ENCODE results near the gene CFAP46.

DNA sequence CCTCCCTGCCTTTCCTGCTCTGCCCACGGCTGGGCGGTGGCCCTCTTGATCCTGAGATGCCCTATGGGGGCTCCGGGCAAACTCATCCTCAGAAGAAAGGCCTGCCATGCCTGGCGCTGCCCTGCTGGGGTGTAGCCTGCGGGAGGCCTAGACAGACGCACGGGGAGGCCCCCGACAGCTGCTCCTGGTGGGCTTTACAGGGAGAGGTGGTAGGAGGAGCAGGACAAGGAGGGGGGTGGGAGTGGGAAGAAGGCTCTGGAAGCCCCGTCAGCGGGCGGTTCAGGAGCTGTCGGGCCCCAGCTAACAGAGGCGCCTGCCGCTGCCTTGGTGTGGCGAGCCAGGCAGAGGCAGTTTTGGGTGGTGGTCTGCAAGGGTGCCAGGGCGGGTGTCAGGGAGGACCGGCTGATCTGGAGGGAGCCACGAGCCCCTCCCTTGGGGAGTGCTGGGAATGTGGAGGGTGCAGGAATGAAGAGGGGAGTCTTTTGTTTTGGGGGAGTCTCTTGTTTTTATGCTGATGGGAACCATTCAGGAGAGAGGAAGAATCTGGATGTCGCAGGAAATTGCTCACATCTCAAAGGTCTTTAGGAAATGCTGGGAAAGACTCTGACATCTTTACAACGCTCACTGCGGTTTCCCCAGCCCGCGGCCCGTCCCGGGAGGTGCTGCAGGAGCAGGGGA, 63.5 kb downstream of the CFAP46 start:
- TF ChIP-seq, protein P1, sequence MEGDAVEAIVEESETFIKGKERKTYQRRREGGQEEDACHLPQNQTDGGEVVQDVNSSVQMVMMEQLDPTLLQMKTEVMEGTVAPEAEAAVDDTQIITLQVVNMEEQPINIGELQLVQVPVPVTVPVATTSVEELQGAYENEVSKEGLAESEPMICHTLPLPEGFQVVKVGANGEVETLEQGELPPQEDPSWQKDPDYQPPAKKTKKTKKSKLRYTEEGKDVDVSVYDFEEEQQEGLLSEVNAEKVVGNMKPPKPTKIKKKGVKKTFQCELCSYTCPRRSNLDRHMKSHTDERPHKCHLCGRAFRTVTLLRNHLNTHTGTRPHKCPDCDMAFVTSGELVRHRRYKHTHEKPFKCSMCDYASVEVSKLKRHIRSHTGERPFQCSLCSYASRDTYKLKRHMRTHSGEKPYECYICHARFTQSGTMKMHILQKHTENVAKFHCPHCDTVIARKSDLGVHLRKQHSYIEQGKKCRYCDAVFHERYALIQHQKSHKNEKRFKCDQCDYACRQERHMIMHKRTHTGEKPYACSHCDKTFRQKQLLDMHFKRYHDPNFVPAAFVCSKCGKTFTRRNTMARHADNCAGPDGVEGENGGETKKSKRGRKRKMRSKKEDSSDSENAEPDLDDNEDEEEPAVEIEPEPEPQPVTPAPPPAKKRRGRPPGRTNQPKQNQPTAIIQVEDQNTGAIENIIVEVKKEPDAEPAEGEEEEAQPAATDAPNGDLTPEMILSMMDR (IDR thresholded peaks at IDR 0.05), result no peak
- TF ChIP-seq POLR2A (IDR thresholded peaks at IDR 0.05) (no peak), POLR2AphosphoS5 (IDR thresholded peaks at IDR 0.05) (no peak), EP300 (IDR thresholded peaks at IDR 0.05) (no peak)

Data from upper lobe of left lung (tissue), 4 donors.